Prostate gland (tissue), 2 donors: ENCODE data around the gene SLC22A12. TPM values are rescaled to one million over a fixed set of nuclear protein-coding genes. Genes with fewer than 3 reads are reported as not detected.

ENCODE experiments used
- DNase-seq: peaks from one replicate; pipeline ENCODE4 v3.0.0-alpha.2; 2019; ENCODE audit warnings: low spot score
- H3K27ac ChIP-seq, 2 donors: fragments of 200-600 bp; sonication (generic); 2 replicates each; pipeline ENCODE4 v1.5.1; 2017 to 2019
- H3K27me3 ChIP-seq: fragments of 200-600 bp; sonication (generic); replicated peaks from 2 replicates; pipeline ENCODE4 v1.5.1; 2019; ENCODE audit not compliant: insufficient read depth
- H3K36me3 ChIP-seq, 2 donors: fragments of 200-600 bp; sonication (generic); 1 replicate in 1 of 2; 2 replicates in 1 of 2; pipeline versions ENCODE4 v1.5.1 to v1.8.1; 2017 to 2019
- H3K4me1 ChIP-seq: fragments of 200-600 bp; sonication (generic); replicated peaks from 2 replicates; pipeline ENCODE4 v1.5.1; 2019
- H3K4me3 ChIP-seq, 2 donors: fragments of 200-600 bp; sonication (generic); 2 replicates each; pipeline ENCODE4 v1.5.1; 2017 to 2019
- H3K9me3 ChIP-seq: fragments of 200-600 bp; sonication (generic); 2 replicates; pipeline ENCODE4 v1.5.1; 2017
- POLR2A ChIP-seq: fragments of 450-650 bp; IDR thresholded peaks from one replicate; pipeline ENCODE4 v1.6.1; 2016; ENCODE audit warnings: antibody characterized with exemption, mild to moderate bottlenecking
- POLR2AphosphoS5 ChIP-seq: sonication (generic); formaldehyde crosslinking; IDR thresholded peaks from one replicate; pipeline ENCODE4 v1.6.1; 2017; ENCODE audit warnings: antibody characterized with exemption
- WGBS: methylation state at CpG from one replicate; pipeline ENCODE4 v1.1.5; 2018; 5-methylcytosine and 5-hydroxymethylcytosine counted together
- intact Hi-C: fragments of 100-400 bp; cut with DNase I; formaldehyde crosslinking; loops from one replicate; pipeline ENCODE4 v1.14.2; 2022
- total RNA-seq, 2 donors: library from RNA; depleted of rRNA; stranded (reverse); fragments of >200 nt; gene quantifications; one replicate each; pipeline ENCODE4 v1.1.0, GENCODE V29; 2016
- TF ChIP-seq, protein P1 (sequence below), 4 experiments: fragments of 200-600 bp in 2 of 4; fragments of 450-650 bp in 2 of 4; sonication (generic) in 2 of 4; IDR thresholded peaks; 1 replicate in 3 of 4; 2 replicates in 1 of 4; pipeline ENCODE4 v1.5.1; 2016 to 2019; ENCODE audit warnings: antibody characterized with exemption in 4 of 4, mild to moderate bottlenecking in 2 of 4, moderate library complexity in 2 of 4

Gene SLC22A12
- total RNA-seq, 2 donors from 2014 or later: not detected

- no peak for DNase-seq
- no peaks in the 10 kb centered on the region for H3K36me3 ChIP-seq
- H3K4me1 ChIP-seq: no peaks in the 10 kb centered on the region
- no peaks in the 10 kb centered on the region for H3K9me3 ChIP-seq
- TF ChIP-seq, protein P1, sequence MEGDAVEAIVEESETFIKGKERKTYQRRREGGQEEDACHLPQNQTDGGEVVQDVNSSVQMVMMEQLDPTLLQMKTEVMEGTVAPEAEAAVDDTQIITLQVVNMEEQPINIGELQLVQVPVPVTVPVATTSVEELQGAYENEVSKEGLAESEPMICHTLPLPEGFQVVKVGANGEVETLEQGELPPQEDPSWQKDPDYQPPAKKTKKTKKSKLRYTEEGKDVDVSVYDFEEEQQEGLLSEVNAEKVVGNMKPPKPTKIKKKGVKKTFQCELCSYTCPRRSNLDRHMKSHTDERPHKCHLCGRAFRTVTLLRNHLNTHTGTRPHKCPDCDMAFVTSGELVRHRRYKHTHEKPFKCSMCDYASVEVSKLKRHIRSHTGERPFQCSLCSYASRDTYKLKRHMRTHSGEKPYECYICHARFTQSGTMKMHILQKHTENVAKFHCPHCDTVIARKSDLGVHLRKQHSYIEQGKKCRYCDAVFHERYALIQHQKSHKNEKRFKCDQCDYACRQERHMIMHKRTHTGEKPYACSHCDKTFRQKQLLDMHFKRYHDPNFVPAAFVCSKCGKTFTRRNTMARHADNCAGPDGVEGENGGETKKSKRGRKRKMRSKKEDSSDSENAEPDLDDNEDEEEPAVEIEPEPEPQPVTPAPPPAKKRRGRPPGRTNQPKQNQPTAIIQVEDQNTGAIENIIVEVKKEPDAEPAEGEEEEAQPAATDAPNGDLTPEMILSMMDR (IDR thresholded peaks at IDR 0.05): no peak
- TF ChIP-seq POLR2A (no peak), POLR2AphosphoS5 (no peak)
- no peak overlapping the region for H3K4me3 ChIP-seq
- H3K27ac ChIP-seq: no peak overlapping the region
- intact Hi-C loops: no loop called here
- H3K27me3 ChIP-seq: peaks cover 9% of the 10 kb centered on the region
- 79% methylated on average over 4 of the region's 4 CpGs for WGBS
Measured at GRCh38 chr11:64639885-64640284, 48.9 kb downstream of the SLC22A12 start.

GRCh38 chr11:64641596-64642417, 50.8 kb downstream of the SLC22A12 start:
- H3K27me3 ChIP-seq: peaks cover 9% of the 10 kb centered on the region

GRCh38 chr11:64642418-64642735, 51.4 kb downstream of the SLC22A12 start:
- peaks cover 9% of the 10 kb centered on the region for H3K27me3 ChIP-seq
- H3K4me1 ChIP-seq: no peaks in the 10 kb centered on the region
- intact Hi-C loops: no loop called here
- H3K4me3 ChIP-seq: peak overlapping the region; percentile 19 to 24
- TF ChIP-seq POLR2A (no peak), POLR2AphosphoS5 (no peak)
- TF ChIP-seq, protein P1 (IDR thresholded peaks at IDR 0.05): no peak
- no peaks in the 10 kb centered on the region for H3K9me3 ChIP-seq
- DNase-seq: no peak
- no peak overlapping the region for H3K27ac ChIP-seq
- H3K36me3 ChIP-seq: no peaks in the 10 kb centered on the region
- WGBS: under 1% methylated on average over 28 of the region's 30 CpGs

More at GRCh38 chr11:64641596-64642417, 50.8 kb downstream of the SLC22A12 start:
- WGBS: 45% methylated on average over 11 of the region's 11 CpGs
- TF ChIP-seq POLR2A: no peak
- TF ChIP-seq, protein P1 (IDR thresholded peaks at IDR 0.05): no peak
- TF ChIP-seq POLR2AphosphoS5: no peak
- Histone ChIP-seq H3K4me1 (no peaks in the 10 kb centered on the region), H3K36me3 (no peaks in the 10 kb centered on the region), H3K9me3 (no peaks in the 10 kb centered on the region), H3K4me3 (peak overlapping the region; percentile 19 to 24), H3K27ac (no peak overlapping the region)
- intact Hi-C loops: no loop called here
- no peak for DNase-seq

DNA sequence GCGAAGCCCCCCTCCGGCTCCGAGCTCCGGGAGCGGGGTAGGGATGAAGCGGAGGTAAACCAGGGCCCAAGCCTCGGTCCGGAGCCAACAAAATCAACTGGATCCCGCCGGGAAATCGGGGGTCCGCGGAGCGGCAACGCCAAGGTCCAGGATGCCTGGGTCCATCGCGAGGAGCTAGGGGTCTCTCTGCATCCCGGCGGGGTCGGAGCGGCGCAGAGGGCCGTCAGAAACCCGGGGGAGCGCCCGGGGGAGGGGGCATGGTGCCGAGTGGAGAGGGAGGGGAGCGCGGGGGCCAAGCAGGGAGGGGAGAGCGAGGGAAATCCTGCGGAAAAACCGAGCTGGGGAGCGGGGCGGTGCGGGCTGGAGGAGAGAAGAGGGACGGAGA, 51.8 kb downstream of the SLC22A12 start:
- Histone ChIP-seq H3K36me3 (no peaks in the 10 kb centered on the region), H3K27me3 (peaks cover 9% of the 10 kb centered on the region), H3K4me3 (peak overlapping the region; percentile 19 to 24), H3K9me3 (no peaks in the 10 kb centered on the region), H3K27ac (no peak overlapping the region), H3K4me1 (no peaks in the 10 kb centered on the region)
- intact Hi-C loops: no loop called here
- no peak for DNase-seq
- 2% methylated on average over 33 of the region's 36 CpGs for WGBS
- no peak for TF ChIP-seq POLR2AphosphoS5

DNA sequence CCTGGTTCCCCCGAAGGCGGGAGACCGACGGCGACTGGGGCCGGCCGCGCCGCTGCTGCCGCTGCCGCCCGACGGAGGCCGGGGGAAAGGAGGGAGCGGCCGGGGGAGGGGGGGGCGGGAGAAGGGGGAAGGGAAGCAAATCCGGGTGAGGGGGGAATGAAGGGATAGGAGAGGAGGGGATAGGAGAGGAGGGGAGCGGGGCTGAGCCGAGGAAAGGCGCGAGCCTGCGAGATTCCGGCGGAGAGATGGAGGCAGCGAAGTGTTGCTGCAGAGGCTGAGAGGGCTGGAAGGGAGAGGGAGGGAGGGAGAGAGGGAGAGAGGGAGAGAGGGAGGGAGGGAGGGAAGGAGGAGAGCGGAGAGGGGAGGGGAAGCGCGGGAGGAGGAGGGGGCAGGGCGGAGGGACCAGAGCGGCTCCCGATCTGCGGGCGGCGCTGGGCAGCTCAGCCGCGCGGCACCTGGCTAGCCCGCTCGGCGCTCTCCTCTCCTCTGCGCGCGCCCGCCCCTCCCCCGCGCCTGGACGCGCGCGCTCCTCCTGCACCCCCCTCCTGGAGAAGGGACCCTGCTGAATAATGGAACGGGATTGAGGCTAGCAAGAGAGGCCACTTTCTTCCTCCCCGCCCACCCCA, 52.3 kb downstream of the SLC22A12 start:
- Histone ChIP-seq H3K36me3 (no peaks in the 10 kb centered on the region), H3K27me3 (peaks cover 9% of the 10 kb centered on the region), H3K4me3 (peak overlapping the region; percentile 19 to 24), H3K27ac (no peak overlapping the region), H3K9me3 (no peaks in the 10 kb centered on the region), H3K4me1 (no peaks in the 10 kb centered on the region)
- TF ChIP-seq, protein P1 (IDR thresholded peaks at IDR 0.05): no peak
- no peak for TF ChIP-seq POLR2AphosphoS5
- WGBS: under 1% methylated on average over 53 of the region's 53 CpGs
- intact Hi-C loops: no loop called here
- DNase-seq: no peak
